BJ (cell line): ENCODE measurements around the gene VPS25. TPM values are rescaled to one million over a fixed set of nuclear protein-coding genes. Genes with fewer than 3 reads are reported as not detected.

ENCODE experiments used
- CTCF ChIA-PET: fragments of 350-600 bp; formaldehyde crosslinking; extraction: SDS; loops from one replicate; lab custom pipeline; 2021; ENCODE audit warnings: antibody characterized with exemption, inconsistent platforms; lab: Yijun Ruan, JAX
- POLR2A ChIA-PET: fragments of 300-600 bp; sonication (Branson Sonifier 250); formaldehyde crosslinking; extraction: SDS; loops from one replicate; lab custom pipeline; 2021; ENCODE audit warnings: antibody characterized with exemption; lab: Charles Lee
- DNase-seq: peaks from one replicate; pipeline ENCODE4 v3.0.0-alpha.2; 2011; ENCODE audit warnings: low read depth
- H3K27me3 ChIP-seq: 2 replicates; pipeline ENCODE4 v1.6.0; 2011; ENCODE audit warnings: low read length; ENCODE audit not compliant: control insufficient read depth, insufficient read depth
- H3K36me3 ChIP-seq: 2 replicates; pipeline ENCODE4 v1.5.1; 2011; ENCODE audit warnings: low read length; ENCODE audit not compliant: control insufficient read depth, insufficient read depth
- H3K4me3 ChIP-seq: 2 replicates; pipeline ENCODE4 v1.5.1; 2011; ENCODE audit warnings: low read depth, mild to moderate bottlenecking, control low read depth, low read length
- polyA plus RNA-seq: library from polyadenylated mRNA; depleted of rRNA; stranded (reverse); fragments of >200 nt; gene quantifications from 2 replicates; pipeline ENCODE4 v1.2.3, GENCODE V29; 2011
- TF ChIP-seq, protein P1 (sequence below): IDR thresholded peaks from 2 replicates; pipeline ENCODE4 v1.5.1; 2011; ENCODE audit warnings: low read depth, mild to moderate bottlenecking, control low read depth, inconsistent platforms, low read length, moderate library complexity; ENCODE audit not compliant: insufficient read depth

The VPS25 gene
- polyA plus RNA-seq, 1 experiment, result 181 TPM

DNA sequence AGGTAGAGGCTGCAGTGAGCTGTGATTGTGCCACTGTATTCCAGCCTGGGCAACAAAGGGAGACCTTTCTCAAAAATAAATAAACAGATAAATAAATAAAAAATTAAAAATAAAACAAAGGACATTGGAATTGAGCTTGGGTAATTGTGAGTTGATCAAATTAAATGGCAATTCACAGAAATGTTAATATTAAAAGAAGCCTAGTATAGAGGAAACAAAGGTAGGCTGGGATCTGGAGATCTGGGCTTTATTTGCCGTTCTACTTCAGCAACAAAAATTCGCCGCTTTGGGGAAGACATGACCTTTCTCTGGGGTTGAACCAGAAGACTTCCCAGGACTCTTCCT is 332 bp upstream of the VPS25 start:
- CTCF ChIA-PET, result interaction anchor here (1.6 to 3.4 kb wide), 3 partner anchors 9 to 194 kb away, joined by 3 to 20 read pairs (median 16); partner anchors contain the start of gene RAMP2
- TF ChIP-seq, protein P1, sequence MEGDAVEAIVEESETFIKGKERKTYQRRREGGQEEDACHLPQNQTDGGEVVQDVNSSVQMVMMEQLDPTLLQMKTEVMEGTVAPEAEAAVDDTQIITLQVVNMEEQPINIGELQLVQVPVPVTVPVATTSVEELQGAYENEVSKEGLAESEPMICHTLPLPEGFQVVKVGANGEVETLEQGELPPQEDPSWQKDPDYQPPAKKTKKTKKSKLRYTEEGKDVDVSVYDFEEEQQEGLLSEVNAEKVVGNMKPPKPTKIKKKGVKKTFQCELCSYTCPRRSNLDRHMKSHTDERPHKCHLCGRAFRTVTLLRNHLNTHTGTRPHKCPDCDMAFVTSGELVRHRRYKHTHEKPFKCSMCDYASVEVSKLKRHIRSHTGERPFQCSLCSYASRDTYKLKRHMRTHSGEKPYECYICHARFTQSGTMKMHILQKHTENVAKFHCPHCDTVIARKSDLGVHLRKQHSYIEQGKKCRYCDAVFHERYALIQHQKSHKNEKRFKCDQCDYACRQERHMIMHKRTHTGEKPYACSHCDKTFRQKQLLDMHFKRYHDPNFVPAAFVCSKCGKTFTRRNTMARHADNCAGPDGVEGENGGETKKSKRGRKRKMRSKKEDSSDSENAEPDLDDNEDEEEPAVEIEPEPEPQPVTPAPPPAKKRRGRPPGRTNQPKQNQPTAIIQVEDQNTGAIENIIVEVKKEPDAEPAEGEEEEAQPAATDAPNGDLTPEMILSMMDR, result no peak
- peak overlapping the region; percentile 81 for H3K4me3 ChIP-seq
- H3K27me3 ChIP-seq, result no peaks in the 10 kb centered on the region
- no peak for DNase-seq
- POLR2A ChIA-PET, result no interaction called here
- H3K36me3 ChIP-seq, result peaks cover under 1% of the 10 kb centered on the region; the same call in 1 of the 2 replicates

DNA sequence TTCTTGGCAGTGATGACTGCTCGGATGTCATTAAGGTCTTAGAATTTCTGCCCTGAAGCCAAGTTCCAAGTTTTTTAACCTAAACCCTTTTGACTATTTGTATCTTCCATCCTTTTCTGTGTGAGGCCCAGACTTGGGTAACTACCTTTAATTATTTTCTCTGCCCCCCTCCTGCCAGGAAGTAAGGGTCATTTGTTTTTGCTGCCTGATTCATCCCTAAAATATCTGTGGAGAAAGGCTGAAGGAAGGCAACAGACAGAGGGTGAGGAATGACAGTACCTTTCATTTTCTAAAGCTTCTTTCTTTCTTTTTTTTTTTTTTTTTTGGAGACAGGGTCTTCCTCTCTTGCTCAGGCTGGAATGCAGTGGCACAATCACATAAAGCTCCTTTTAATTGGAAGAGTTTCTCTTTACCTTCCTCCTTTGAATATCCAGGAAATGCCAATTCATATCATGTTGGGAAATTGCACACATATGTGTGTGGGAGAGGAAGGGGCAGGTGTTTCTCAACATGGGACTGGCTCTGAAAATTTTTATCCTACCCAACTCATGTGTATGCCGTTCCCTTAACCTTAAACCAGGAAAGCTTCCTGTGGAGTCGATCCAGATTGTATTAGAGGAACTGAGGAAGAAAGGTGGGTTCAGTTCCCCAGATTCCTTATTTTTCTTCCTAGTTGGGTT is 957 bp downstream of the VPS25 start:
- Histone ChIP-seq H3K36me3 (peaks cover 9% of the 10 kb centered on the region), H3K27me3 (no peaks in the 10 kb centered on the region), H3K4me3 (peak overlapping the region; percentile 81)
- TF ChIP-seq, protein P1, result no peak
- ChIA-PET CTCF (interaction anchor here (0.6 to 3.4 kb wide), 4 partner anchors 11 to 243 kb away, joined by 3 to 20 read pairs (median 10); partner anchors contain the start of gene RAMP2), POLR2A (no interaction called here)
- no peak for DNase-seq

DNA sequence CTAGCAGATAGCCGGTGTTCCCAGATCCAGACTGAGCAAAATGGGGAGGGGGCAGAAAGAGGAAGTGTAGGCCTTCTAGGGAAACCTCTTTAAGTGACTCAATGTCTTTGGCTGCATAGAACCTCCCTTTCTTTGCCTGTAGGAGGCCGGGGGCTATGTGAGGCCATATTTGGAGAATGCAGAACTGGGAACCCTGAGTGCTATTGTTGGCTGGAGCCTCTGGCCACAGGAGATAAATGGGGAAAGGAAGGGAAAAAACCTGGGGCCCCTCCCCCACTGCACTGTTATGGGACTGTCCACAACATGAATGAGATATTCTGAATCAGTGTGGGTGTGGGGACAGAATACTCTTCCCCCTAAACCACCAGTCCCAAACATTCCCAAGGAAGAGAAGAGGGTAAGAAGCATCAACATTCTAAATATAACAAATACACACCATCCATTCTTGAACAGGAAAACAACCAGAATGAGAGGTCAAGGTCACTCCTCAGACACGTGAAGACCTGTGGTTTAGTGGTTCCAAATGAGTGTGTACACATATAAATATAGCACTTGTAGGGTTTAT is 2.4 kb downstream of the VPS25 start:
- POLR2A ChIA-PET, result no interaction called here
- CTCF ChIA-PET, result no interaction called here
- TF ChIP-seq, protein P1, result no peak
- Histone ChIP-seq H3K36me3 (peaks cover 9% of the 10 kb centered on the region), H3K4me3 (no peak overlapping the region), H3K27me3 (no peaks in the 10 kb centered on the region)
- no peak for DNase-seq

DNA sequence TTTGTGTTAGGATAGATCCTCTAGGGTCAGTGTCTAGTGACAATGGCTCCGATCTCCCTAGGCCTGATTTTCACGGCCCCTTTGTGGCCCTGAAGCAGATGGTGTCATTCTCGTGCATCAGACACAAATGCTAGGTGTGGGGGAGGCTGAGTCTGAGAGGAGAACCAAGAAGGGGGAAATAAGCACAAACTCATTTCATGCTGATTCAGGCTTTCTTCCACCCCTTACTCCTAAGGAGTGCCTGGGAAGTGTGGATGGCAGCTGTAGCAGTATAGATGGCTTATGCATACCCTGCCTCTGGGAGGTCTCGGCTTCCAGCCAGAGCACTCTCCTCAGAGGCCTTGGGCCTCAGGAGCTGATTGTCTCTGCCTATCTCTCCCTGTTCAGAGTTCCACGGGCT is 5.3 kb downstream of the VPS25 start:
- H3K27me3 ChIP-seq, result no peaks in the 10 kb centered on the region
- no peak overlapping the region for H3K4me3 ChIP-seq
- DNase-seq, result no peak
- H3K36me3 ChIP-seq, result peaks cover 9% of the 10 kb centered on the region
- TF ChIP-seq, protein P1, result no peak
- ChIA-PET POLR2A (no interaction called here), CTCF (no interaction called here)

DNA sequence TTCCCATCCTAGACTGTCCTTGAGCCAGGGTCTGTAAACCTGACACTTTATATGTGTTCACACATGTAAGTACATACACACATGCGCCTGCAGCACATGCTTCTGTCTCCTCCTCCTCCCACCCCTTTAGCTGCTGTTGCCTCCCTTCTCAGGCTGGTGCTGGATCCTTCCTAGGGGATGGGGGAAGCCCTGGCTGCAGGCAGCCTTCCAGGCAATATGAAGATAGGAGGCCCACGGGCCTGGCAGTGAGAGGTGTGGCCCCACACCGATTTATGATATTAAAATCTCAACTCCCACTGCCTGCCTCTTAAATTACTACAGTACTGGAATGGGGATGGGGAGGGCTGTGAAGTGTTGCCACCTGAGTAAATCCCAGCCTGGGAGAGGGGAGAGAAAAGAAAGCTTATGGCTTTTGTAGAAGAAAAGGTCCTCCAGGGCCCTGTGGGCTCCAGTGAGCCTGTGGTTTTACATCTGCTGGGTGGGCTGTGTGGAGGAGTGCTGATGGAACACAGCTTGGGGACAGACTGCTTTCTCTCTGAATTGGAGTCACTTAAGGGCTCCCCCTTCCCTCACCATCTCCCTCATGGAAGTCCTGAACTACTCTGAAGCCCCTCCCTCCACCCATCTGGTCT is 6.2 kb downstream of the VPS25 start:
- no peak overlapping the region for H3K4me3 ChIP-seq
- no peak for DNase-seq
- ChIA-PET POLR2A (no interaction called here), CTCF (interaction anchor here (0.6 to 0.7 kb wide), 2 partner anchors 57 to 82 kb away, joined by 3 to 4 read pairs; no protein-coding TSS in a partner anchor)
- TF ChIP-seq, protein P1, result no peak
- no peaks in the 10 kb centered on the region for H3K27me3 ChIP-seq
- peaks cover 9% of the 10 kb centered on the region for H3K36me3 ChIP-seq
